GM12801 (cell line): ENCODE measurements around the gene DPP10.

Source experiments
- TF ChIP-seq, protein P1 (sequence below): IDR thresholded peaks from one replicate; pipeline ENCODE4 v1.5.1; 2011; ENCODE audit warnings: control low read depth; ENCODE audit not compliant: insufficient read length; ENCODE audit errors: extremely low read depth

DPP10 gene

DNA sequence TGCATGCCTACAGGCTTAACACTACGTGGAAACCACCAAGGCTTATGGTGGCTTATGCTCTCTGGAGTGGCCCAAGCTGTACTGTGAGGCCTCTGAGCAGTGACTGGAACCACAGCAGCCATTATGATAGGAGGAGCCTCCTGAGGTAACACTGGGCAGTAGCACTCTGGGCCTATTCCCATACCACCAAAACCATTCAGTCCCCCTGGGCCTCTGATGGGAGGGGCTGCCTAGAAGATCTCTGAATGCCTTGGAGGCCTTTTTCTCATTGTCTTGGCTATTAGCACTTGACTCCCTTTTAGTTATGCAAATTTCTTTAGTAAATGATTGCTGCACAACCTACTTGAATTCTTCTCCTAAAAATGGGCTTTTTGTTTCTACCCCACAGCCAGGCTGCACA, 985.0 kb downstream of the DPP10 start:
- TF ChIP-seq, protein P1, sequence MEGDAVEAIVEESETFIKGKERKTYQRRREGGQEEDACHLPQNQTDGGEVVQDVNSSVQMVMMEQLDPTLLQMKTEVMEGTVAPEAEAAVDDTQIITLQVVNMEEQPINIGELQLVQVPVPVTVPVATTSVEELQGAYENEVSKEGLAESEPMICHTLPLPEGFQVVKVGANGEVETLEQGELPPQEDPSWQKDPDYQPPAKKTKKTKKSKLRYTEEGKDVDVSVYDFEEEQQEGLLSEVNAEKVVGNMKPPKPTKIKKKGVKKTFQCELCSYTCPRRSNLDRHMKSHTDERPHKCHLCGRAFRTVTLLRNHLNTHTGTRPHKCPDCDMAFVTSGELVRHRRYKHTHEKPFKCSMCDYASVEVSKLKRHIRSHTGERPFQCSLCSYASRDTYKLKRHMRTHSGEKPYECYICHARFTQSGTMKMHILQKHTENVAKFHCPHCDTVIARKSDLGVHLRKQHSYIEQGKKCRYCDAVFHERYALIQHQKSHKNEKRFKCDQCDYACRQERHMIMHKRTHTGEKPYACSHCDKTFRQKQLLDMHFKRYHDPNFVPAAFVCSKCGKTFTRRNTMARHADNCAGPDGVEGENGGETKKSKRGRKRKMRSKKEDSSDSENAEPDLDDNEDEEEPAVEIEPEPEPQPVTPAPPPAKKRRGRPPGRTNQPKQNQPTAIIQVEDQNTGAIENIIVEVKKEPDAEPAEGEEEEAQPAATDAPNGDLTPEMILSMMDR: no peak

DNA sequence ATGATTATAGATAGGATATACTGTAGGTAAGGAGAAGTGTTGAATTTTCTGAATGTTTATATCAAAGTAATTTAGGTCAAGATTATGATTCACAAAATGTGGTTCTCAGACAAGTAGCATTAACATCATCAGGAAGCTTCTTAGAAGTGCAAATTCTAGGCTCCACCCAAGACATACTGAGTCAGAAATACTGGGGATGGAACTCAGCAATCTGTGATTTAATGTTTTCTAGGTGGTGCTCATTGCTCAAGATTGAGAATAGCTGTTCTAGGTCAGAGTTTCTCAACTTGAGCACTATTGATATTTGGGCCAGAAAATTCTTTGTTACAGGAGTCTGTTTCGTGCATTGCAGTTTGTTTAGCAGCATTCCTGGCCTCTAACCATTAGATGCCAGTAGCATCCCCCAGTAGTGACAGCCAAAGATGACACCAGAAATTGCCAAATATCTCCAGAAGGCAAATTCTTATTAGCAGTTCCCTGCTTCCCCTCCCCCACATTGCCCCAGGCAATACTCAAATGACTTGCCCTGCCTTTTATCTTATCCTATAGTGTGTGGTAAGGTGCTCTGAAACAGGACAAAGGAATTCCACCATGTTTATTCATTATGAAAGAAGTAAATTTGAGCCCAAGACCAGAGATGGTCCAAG, 1001.2 kb downstream of the DPP10 start:
- TF ChIP-seq, protein P1: no peak

DNA sequence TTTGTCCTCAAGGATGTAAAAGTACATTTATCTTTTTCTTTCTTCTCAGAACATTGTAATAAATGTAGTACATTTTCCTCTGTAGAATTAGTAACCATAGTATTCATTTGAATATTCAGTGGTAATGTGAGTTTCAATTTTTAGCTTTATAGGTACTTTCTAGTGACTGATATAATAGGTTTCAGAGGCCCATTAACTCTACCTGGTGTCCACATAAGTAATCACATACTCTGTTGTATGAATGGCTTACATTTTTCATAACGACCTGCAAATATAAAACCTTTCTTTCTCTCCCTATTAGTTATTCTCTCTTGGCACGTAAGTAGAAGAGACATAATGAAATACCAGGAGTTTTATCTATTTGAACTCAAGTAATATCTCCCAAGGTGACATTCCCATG, 1017.6 kb downstream of the DPP10 start:
- TF ChIP-seq, protein P1: no peak

DNA sequence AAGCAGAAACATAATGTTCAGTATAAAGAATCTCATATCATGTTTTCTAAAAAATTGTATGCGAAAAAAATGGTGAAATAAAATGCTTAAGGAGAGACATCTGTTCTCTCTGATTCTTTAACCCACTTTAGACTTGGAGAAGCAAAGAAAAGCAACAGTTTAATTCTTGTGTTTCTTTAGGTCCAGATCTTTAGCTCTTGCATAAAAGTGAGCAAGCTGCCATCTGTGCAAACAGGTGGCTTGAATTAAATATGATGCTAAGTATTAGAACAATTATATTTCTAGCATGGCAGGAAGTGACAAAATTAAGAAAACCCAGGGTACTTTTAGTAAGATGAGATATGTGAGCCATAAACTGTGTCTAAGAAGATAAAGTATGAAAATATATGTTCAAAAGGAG, 1038.3 kb downstream of the DPP10 start:
- TF ChIP-seq, protein P1: no peak

DNA sequence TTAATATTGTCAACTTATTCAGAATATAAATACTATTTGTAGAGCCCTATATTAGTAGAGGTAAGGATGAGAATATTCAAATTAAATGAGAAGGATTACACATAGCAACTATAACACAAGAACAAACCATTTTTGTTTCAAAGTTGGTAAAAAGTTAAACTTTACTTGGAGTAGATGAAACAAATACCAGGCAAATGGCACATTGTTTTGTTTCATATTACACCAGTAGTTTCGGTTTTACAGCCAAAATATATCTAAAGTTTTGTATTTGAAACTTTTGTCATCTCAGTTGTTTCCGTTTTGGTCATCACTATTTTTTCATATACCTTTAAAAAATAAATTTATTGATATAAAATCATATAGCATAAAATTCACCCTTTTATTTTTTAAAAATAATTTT, 1039.4 kb downstream of the DPP10 start:
- TF ChIP-seq, protein P1: no peak

DNA sequence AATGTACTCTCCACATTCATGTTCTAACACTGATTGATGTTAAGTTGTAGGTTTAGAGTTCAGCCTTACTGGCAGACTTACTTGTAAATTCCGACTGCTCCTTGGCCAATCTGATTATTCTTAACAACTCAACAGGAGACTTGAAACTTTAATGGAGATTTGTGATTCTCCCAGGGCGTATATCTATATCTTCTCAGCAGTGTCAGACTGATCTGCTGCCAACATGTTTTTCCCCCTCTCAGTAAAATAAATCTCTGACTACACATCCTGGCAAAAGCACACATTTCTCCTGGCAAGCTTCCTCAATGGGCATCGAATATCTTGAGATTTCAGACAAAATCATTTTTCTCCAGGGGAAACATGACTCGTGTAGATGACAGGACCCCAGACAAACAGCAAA, 1041.2 kb downstream of the DPP10 start:
- TF ChIP-seq, protein P1: no peak

DNA sequence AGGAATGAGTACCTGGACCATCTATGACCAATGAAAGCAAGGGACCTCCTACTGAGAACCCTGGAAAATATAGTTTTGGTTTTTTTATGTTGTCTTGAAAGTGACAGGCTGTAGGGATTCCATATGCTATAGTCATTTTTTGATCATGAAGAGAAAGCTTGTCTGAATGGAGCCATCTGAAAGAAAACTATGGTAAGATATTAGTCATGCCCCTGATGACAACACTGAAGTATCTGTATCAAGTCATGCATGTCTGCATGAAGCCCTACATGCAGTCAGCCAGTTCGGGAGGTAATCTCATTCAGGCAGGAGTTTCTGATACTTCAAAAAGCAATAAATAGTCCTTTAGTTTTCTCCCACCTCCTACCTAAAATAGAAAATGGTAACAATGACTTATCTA, 1042.0 kb downstream of the DPP10 start:
- TF ChIP-seq, protein P1: no peak
